Mammary epithelial cell (primary cell): Measurements from ENCODE around the gene MORN5.

Experiments used
- CTCF ChIP-seq, 2 donors: IDR thresholded peaks in 1 of 2; conservative IDR thresholded peaks in 1 of 2; 2 replicates each; pipeline ENCODE4 v1.5.1; 2011 to 2012; ENCODE audit warnings: inconsistent platforms in 2 of 2, low read length in 2 of 2, mild to moderate bottlenecking in 2 of 2, control low read depth in 1 of 2, low read depth in 1 of 2; ENCODE audit not compliant: insufficient read depth in 1 of 2; ENCODE audit errors: extremely low read depth in 1 of 2
- EZH2 ChIP-seq: IDR thresholded peaks from 2 replicates; pipeline ENCODE4 v1.6.1; 2012; ENCODE audit warnings: low read length, inconsistent platforms, borderline replicate concordance

- TF ChIP-seq CTCF (conservative IDR thresholded peaks at IDR 0.05 in 1 of 2, IDR thresholded peaks at IDR 0.05 in 1 of 2; ENCODE audit: extremely low read depth in 1 of 2, insufficient read depth in 1 of 2, low read depth in 1 of 2, low read length in 2 of 2) = no peak
- TF ChIP-seq EZH2 = no peak
These were observed 29.7 kb upstream of the MORN5 start for GRCh38 chr9:122129969-122130368.
